Measurements from ENCODE around the gene MAGEB6B.
"Not testable (repeated sequence)": the region's sequence is repeated elsewhere in the genome, so short reads cannot be mapped to it uniquely, and the experiment has no call there.

The MAGEB6B gene

GRCh38 chrX:26160301-26160700 is at the start of gene MAGEB6B:
MAGEB6B (plus strand) TSS chrX:26160601; CDS start chrX:26160601, 0 bp downstream.
- DNase-seq = no peak

GRCh38 chrX:26138274-26138673 is 22.1 kb upstream of the MAGEB6B start, which contains the start of gene MAGEB18:
MAGEB18 (plus strand) TSS chrX:26138343; CDS start chrX:26138986, 643 bp downstream.
- no peak for DNase-seq

- DNase-seq = no peak
Measured at GRCh38 chrX:26146024-26146423, 14.4 kb upstream of the MAGEB6B start.

- DNase-seq = no peak
Measured at GRCh38 chrX:26192204-26192603, 31.8 kb downstream of the MAGEB6B start, which contains the start of gene MAGEB6. MAGEB6 (plus strand) TSS chrX:26192440; CDS start chrX:26193847, 1,407 bp downstream.

- DNase-seq = no peak
Measured at GRCh38 chrX:26203561-26203960, 43.2 kb downstream of the MAGEB6B start.

- not testable (repeated sequence) for DNase-seq
Measured at GRCh38 chrX:26204717-26205116, 44.3 kb downstream of the MAGEB6B start.

- no peak for DNase-seq
Measured at GRCh38 chrX:26208012-26208411, 47.6 kb downstream of the MAGEB6B start.

Measured in CD4-positive, alpha-beta T cell treated with Interferon gamma for 1 hour (primary cell).